Neuronal stem cell (in vitro differentiated cells): ENCODE results near the gene MAGI1.
A peak's percentile ranks its signal among the peaks of the same experiment; 100 is the strongest.

Source experiments
- DNase-seq: peaks from one replicate; pipeline ENCODE4 v3.0.0-alpha.2; 2013; ENCODE audit warnings: low spot score
- H2AFZ ChIP-seq: one replicate; pipeline ENCODE4 v1.6.1; 2013; ENCODE audit warnings: mild to moderate bottlenecking, low read length, inconsistent platforms
- H2AK5ac ChIP-seq: 2 replicates; pipeline ENCODE4 v1.6.1; 2013; ENCODE audit warnings: low read depth, mild to moderate bottlenecking, inconsistent platforms, low read length, moderate library complexity, mixed read lengths
- H2BK120ac ChIP-seq: 2 replicates; pipeline ENCODE4 v1.6.1; 2013; ENCODE audit warnings: low read depth, mild to moderate bottlenecking, inconsistent platforms, low read length, moderate library complexity, mixed read lengths
- H2BK12ac ChIP-seq: one replicate; pipeline ENCODE4 v1.6.1; 2013; ENCODE audit warnings: low read length, inconsistent platforms
- H2BK15ac ChIP-seq: 2 replicates; pipeline ENCODE4 v1.6.1; 2013; ENCODE audit warnings: mild to moderate bottlenecking, low read length, inconsistent platforms, mixed read lengths
- H2BK5ac ChIP-seq: one replicate; pipeline ENCODE4 v1.6.1; 2013; ENCODE audit warnings: inconsistent platforms, mild to moderate bottlenecking, low read length, moderate library complexity
- H3K14ac ChIP-seq: one replicate; pipeline ENCODE4 v1.6.1; 2013; ENCODE audit warnings: low read length, inconsistent platforms
- H3K18ac ChIP-seq: 2 replicates; pipeline ENCODE4 v1.6.1; 2013; ENCODE audit warnings: low read length, inconsistent platforms
- H3K23ac ChIP-seq: 2 replicates; pipeline ENCODE4 v1.6.1; 2013; ENCODE audit warnings: low read depth, mild to moderate bottlenecking, mixed read lengths, low read length, inconsistent platforms; ENCODE audit not compliant: poor library complexity
- H3K27ac ChIP-seq: replicated peaks from 3 replicates; pipeline ENCODE4 v1.5.1; 2013; ENCODE audit warnings: low read length, inconsistent platforms
- H3K27me3 ChIP-seq, 3 experiments: 2 replicates each; pipeline ENCODE4 v1.6.1; 2013; ENCODE audit warnings: low read length in 3 of 3, mild to moderate bottlenecking in 2 of 3, inconsistent platforms in 1 of 3, low read depth in 1 of 3, mixed read lengths in 1 of 3, moderate library complexity in 1 of 3; ENCODE audit not compliant: control insufficient read depth in 3 of 3, insufficient read depth in 3 of 3
- H3K36me3 ChIP-seq, 2 donors: replicated peaks in 1 of 2; 2 replicates each; pipeline ENCODE4 v1.6.1; 2013; ENCODE audit warnings: low read length in 2 of 2; ENCODE audit not compliant: control insufficient read depth in 2 of 2, insufficient read depth in 2 of 2
- H3K4ac ChIP-seq: 2 replicates; pipeline ENCODE4 v1.6.1; 2013; ENCODE audit warnings: inconsistent platforms, mild to moderate bottlenecking, low read length, moderate library complexity
- H3K4me1 ChIP-seq, 2 donors: 1 replicate in 1 of 2; 2 replicates in 1 of 2; pipeline ENCODE4 v1.6.1; 2013; ENCODE audit warnings: low read length in 2 of 2, low read depth in 1 of 2; ENCODE audit not compliant: control insufficient read depth in 2 of 2, insufficient read depth in 1 of 2
- H3K4me2 ChIP-seq: one replicate; pipeline ENCODE4 v1.6.1; 2013; ENCODE audit warnings: mild to moderate bottlenecking, low read length, inconsistent platforms; ENCODE audit not compliant: insufficient read depth, poor library complexity, severe bottlenecking
- H3K4me3 ChIP-seq, 2 donors: 2 replicates each; pipeline ENCODE4 v1.5.1; 2013; ENCODE audit warnings: low read length in 2 of 2, mild to moderate bottlenecking in 2 of 2, inconsistent platforms in 1 of 2, moderate library complexity in 1 of 2
- H3K79me1 ChIP-seq: one replicate; pipeline ENCODE4 v1.6.1; 2013; ENCODE audit warnings: low read depth, mild to moderate bottlenecking, inconsistent platforms, low read length, moderate library complexity
- H3K9ac ChIP-seq: one replicate; pipeline ENCODE4 v1.6.1; 2013; ENCODE audit warnings: mild to moderate bottlenecking, low read depth, low read length, inconsistent platforms; ENCODE audit not compliant: poor library complexity
- H3K9me3 ChIP-seq, 2 donors: replicated peaks in 1 of 2; 2 replicates each; pipeline versions ENCODE3 to v1.6.1; 2013; ENCODE audit warnings: low read length in 2 of 2, mild to moderate bottlenecking in 2 of 2, inconsistent platforms in 1 of 2, low read depth in 1 of 2, mixed read lengths in 1 of 2, moderate library complexity in 1 of 2; ENCODE audit not compliant: control insufficient read depth in 2 of 2, insufficient read depth in 1 of 2
- H4K8ac ChIP-seq: one replicate; pipeline ENCODE4 v1.6.1; 2013; ENCODE audit warnings: low read depth, mild to moderate bottlenecking, inconsistent platforms, low read length, moderate library complexity
- H4K91ac ChIP-seq: one replicate; pipeline ENCODE4 v1.6.1; 2013; ENCODE audit warnings: low read length, low read depth, mild to moderate bottlenecking, inconsistent platforms; ENCODE audit not compliant: poor library complexity
- WGBS, 2 donors: extraction: QIAGEN DNeasy Blood & Tissue Kit; methylation state at CpG; one replicate each; pipeline ENCODE4 v1.1.7; 2013; ENCODE audit warnings: missing lambda C conversion rate in 2 of 2, mixed read lengths in 1 of 2; ENCODE audit not compliant: insufficient read length in 2 of 2, insufficient replicate concordance in 1 of 2; ENCODE audit errors: extremely low coverage in 2 of 2; 5-methylcytosine and 5-hydroxymethylcytosine counted together

MAGI1 gene

DNA sequence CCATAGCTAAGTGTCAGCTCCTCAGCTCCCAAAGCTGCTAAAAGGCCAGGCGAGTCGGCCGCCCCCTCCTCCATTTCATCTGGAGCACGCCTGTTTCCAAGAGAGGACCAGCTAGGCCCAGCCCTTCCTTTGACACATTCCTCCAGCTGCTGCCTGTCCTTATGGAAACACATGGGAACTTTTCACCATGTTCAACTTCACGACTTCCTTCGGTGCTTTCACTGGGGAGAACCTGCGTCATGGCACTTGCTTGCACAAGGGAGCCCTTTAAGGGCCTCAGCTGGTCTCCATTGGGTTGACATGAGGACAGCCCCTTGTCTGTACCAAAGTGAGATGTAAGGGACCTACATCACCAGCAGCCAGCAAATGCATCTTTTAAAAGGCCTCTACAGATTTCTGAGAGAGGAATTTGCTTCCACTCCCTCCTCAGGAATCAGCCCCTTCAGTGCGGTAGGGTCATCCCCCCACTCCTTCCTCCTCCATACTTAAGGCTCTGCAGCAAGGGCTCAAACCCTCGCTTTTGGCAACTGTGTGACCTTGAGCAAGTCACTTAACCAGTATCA, 2.1 kb downstream of the MAGI1 start:
- H2AK5ac ChIP-seq: no peak overlapping the region
- H3K4ac ChIP-seq: no peak overlapping the region
- no CpG with 5 or more reads among the region's 9 CpGs for WGBS, 2 donors
- H3K4me3 ChIP-seq: peak overlapping the region; percentile 74 to 89
- no peak overlapping the region for H3K9ac ChIP-seq
- H2BK12ac ChIP-seq: no peak overlapping the region
- H3K23ac ChIP-seq: no peak overlapping the region
- peak overlapping the region; percentile 99 for H3K4me2 ChIP-seq
- H3K14ac ChIP-seq: no peak overlapping the region
- peak overlapping the region; percentile 96 for H2AFZ ChIP-seq
- H3K18ac ChIP-seq: no peak overlapping the region
- no peaks in the 10 kb centered on the region for H3K27me3 ChIP-seq
- no peaks in the 10 kb centered on the region for H3K36me3 ChIP-seq
- H3K79me1 ChIP-seq: peaks cover 8% of the 10 kb centered on the region
- H2BK15ac ChIP-seq: no peak overlapping the region
- no peaks in the 10 kb centered on the region for H3K9me3 ChIP-seq
- peak overlapping the region; percentile 28 for H3K27ac ChIP-seq
- no peak overlapping the region for H4K91ac ChIP-seq
- no peak overlapping the region for H2BK120ac ChIP-seq
- no peak overlapping the region for H4K8ac ChIP-seq
- peaks cover 14 to 22% of the 10 kb centered on the region in 2 donors for H3K4me1 ChIP-seq
- H2BK5ac ChIP-seq: no peak overlapping the region
- no peak for DNase-seq

DNA sequence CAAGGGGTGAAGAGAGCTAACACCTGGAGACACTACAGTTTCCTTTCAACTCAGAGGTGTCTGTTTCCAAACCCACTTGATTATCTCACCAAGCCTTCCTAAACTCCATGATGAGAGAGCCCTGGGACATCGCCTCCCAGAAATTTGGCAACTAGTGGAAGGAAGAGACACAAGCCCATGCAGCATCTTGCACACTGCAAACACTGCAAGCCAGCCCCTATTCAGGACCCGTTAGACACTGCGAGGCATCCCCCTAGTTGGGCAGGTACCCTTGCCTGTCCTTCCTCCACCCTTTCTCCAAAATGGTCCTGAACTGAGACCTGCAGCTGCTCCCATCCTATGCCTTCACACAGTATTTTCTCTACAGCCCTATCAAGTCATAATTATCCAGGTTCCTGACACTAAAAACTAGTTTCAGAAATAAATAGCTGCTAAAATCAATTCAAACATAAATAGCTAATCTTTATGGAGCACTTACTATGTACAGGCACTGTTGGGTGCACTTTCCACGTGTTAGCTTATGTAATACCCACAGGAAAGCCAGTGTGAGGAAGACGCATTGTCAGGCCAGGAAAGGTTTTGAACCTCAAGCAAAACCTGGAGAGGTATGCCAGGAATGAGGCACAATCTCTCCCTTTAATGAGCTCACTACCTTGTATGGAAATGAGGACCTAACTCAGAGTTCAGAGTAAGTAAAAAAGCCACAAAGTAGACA, 2.8 kb downstream of the MAGI1 start:
- no peak overlapping the region for H3K14ac ChIP-seq
- peak overlapping the region; percentile 6 for H3K18ac ChIP-seq
- H2BK120ac ChIP-seq: no peak overlapping the region
- peak; percentile 35 for DNase-seq
- H3K27ac ChIP-seq: no peak overlapping the region
- H2BK15ac ChIP-seq: no peak overlapping the region
- H4K8ac ChIP-seq: no peak overlapping the region
- no CpG with 5 or more reads among the region's 5 CpGs for WGBS, 2 donors
- peaks cover 14 to 22% of the 10 kb centered on the region in 2 donors for H3K4me1 ChIP-seq
- H3K4me2 ChIP-seq: peak overlapping the region; percentile 99
- no peak overlapping the region for H3K4ac ChIP-seq
- no peaks in the 10 kb centered on the region for H3K9me3 ChIP-seq
- no peaks in the 10 kb centered on the region for H3K36me3 ChIP-seq
- H2BK12ac ChIP-seq: no peak overlapping the region
- H2AK5ac ChIP-seq: no peak overlapping the region
- no peak overlapping the region for H2BK5ac ChIP-seq
- H2AFZ ChIP-seq: no peak overlapping the region
- no peak overlapping the region for H4K91ac ChIP-seq
- H3K27me3 ChIP-seq: no peaks in the 10 kb centered on the region
- peaks cover 8% of the 10 kb centered on the region for H3K79me1 ChIP-seq
- peak overlapping the region; percentile 14 to 43 for H3K4me3 ChIP-seq
- no peak overlapping the region for H3K9ac ChIP-seq
- H3K23ac ChIP-seq: no peak overlapping the region

DNA sequence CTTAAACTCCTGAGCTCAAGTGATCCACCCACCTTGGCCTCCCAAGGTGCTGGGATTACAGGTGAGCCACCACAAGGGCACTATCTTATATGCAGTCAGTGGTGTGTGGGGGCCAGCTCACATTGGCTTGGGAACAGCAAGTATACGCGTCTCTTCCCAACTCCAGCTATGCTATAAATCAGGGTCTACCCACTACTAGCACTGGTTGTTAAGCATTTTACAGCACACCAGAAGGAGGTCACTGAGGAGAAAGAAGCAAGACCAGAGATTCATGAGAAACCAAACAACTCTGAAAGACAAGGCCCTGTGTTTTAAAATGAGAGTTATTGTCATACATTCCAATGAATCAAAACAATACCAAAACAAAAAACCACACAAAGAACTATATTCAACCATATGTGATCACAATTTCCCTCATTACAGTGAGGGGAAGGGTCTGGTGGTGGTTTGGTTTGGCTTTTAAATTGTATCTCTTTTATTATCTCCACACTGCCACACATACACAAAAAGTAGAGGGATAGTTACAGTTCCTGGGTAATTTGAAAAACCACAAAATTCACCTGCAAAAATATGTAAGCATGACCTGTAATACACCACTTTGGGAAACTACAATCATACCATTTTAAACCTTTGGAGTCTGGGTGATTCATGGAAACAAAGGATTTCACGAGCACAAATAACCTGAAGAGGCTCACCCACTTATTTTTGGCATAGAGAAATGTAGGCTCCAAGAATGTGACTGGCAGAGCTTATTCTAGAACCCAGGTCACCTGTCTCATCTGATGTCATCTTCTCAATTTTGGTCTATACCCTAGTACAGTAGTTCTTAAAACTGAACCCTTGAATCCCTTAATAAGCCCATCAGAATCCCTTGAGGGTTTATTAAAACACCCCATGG, 5.2 kb downstream of the MAGI1 start:
- Histone ChIP-seq H2BK5ac (no peak overlapping the region), H3K9me3 (no peaks in the 10 kb centered on the region), H3K4me1 (peaks cover 14 to 16% of the 10 kb centered on the region in 2 donors), H3K27me3 (no peaks in the 10 kb centered on the region), H3K14ac (no peak overlapping the region), H3K23ac (no peak overlapping the region), H3K79me1 (peaks cover 8% of the 10 kb centered on the region), H3K27ac (no peak overlapping the region), H2BK15ac (no peak overlapping the region), H3K4me3 (no peak overlapping the region), H2BK12ac (no peak overlapping the region), H4K8ac (no peak overlapping the region), H3K36me3 (no peaks in the 10 kb centered on the region), H2AFZ (no peak overlapping the region), H3K4ac (no peak overlapping the region), H3K4me2 (no peak overlapping the region), H3K18ac (no peak overlapping the region), H2BK120ac (no peak overlapping the region), H4K91ac (no peak overlapping the region), H3K9ac (no peak overlapping the region), H2AK5ac (no peak overlapping the region)
- WGBS, 2 donors: no CpG with 5 or more reads among the region's 3 CpGs
- DNase-seq: no peak
